H1 (cell line): ENCODE results near the gene DZIP1L. TPM values are rescaled to one million over a fixed set of nuclear protein-coding genes. Genes with fewer than 3 reads are reported as not detected.

Experiments used
- CTCF ChIA-PET: fragments of 300-600 bp; sonication (Branson Sonifier 250); formaldehyde crosslinking; loops from one replicate; lab custom pipeline; 2021; ENCODE audit not compliant: partially characterized antibody; lab: Charles Lee
- POLR2A ChIA-PET: fragments of 300-600 bp; sonication (Branson Sonifier 250); formaldehyde crosslinking; loops from one replicate; lab custom pipeline; 2021; ENCODE audit warnings: inconsistent platforms; ENCODE audit not compliant: partially characterized antibody; lab: Charles Lee
- DNase-seq, 2 experiments: peaks; one replicate each; pipeline versions ENCODE4 v3.0.0 to v3.0.0-alpha.2; 2010 to 2022; ENCODE audit warnings: low spot score in 2 of 2, low read depth in 1 of 2, mixed read lengths in 1 of 2
- FAIRE-seq: peaks from 2 replicates; lab custom pipeline; 2011; peaks lifted over from hg19 to GRCh38; lab: Jason Lieb, UNC
- H2AFZ ChIP-seq: 2 replicates; pipeline ENCODE4 v1.8.1; 2012; ENCODE audit warnings: low read length, inconsistent platforms
- H2AK5ac ChIP-seq: 2 replicates; pipeline ENCODE4 v1.6.1; 2013; ENCODE audit warnings: low read depth, low read length
- H2BK120ac ChIP-seq: replicated peaks from 2 replicates; pipeline ENCODE3; 2013; ENCODE audit warnings: low read depth, low read length, inconsistent platforms
- H2BK12ac ChIP-seq: 2 replicates; pipeline ENCODE4 v1.6.1; 2013; ENCODE audit warnings: low read depth, low read length
- H2BK15ac ChIP-seq: 2 replicates; pipeline ENCODE4 v1.6.1; 2013; ENCODE audit warnings: low read length
- H2BK20ac ChIP-seq: 2 replicates; pipeline ENCODE4 v1.6.1; 2013; ENCODE audit warnings: low read length
- H2BK5ac ChIP-seq: 2 replicates; pipeline ENCODE4 v1.6.1; 2013; ENCODE audit warnings: low read depth, low read length
- H3K14ac ChIP-seq: 2 replicates; pipeline ENCODE4 v1.6.1; 2013; ENCODE audit warnings: inconsistent platforms; ENCODE audit not compliant: insufficient read length
- H3K18ac ChIP-seq: 2 replicates; pipeline ENCODE4 v1.6.1; 2013; ENCODE audit warnings: low read length; ENCODE audit errors: extremely low read depth
- H3K23ac ChIP-seq: 2 replicates; pipeline ENCODE4 v1.6.1; 2013; ENCODE audit warnings: inconsistent platforms; ENCODE audit not compliant: insufficient read length
- H3K23me2 ChIP-seq: 2 replicates; pipeline ENCODE4 v1.6.1; 2013; ENCODE audit warnings: low read depth, low read length
- H3K27ac ChIP-seq: 2 replicates; pipeline ENCODE4 v1.6.1; 2011; ENCODE audit warnings: low read depth, low read length, inconsistent platforms
- H3K27me3 ChIP-seq, 4 experiments: replicated peaks in 1 of 4; 1 replicate in 1 of 4; 2 replicates in 3 of 4; pipeline versions ENCODE4 v1.6.1 to v1.8.1; 2011 to 2013; ENCODE audit warnings: low read length in 3 of 4, mild to moderate bottlenecking in 3 of 4, inconsistent platforms in 2 of 4, mixed read lengths in 2 of 4, moderate library complexity in 1 of 4; ENCODE audit not compliant: control insufficient read depth in 3 of 4, insufficient read depth in 3 of 4; ENCODE audit errors: extremely low read depth in 1 of 4
- H3K36me3 ChIP-seq, 4 experiments: 2 replicates each; pipeline versions ENCODE4 v1.6.1 to v1.8.1; 2011 to 2013; ENCODE audit warnings: mild to moderate bottlenecking in 4 of 4, low read length in 3 of 4, moderate library complexity in 2 of 4, control low read depth in 1 of 4, inconsistent platforms in 1 of 4; ENCODE audit not compliant: insufficient read depth in 4 of 4, control insufficient read depth in 2 of 4
- H3K4ac ChIP-seq: replicated peaks from 2 replicates; pipeline ENCODE3; 2013; ENCODE audit warnings: low read length, low read depth, mixed read lengths, inconsistent platforms; ENCODE audit not compliant: insufficient read length
- H3K4me1 ChIP-seq, 4 experiments: replicated peaks in 1 of 4; 1 replicate in 1 of 4; 2 replicates in 3 of 4; pipeline versions ENCODE4 v1.6.1 to v1.8.1; 2011 to 2013; ENCODE audit warnings: low read length in 3 of 4, inconsistent platforms in 2 of 4, mixed read lengths in 1 of 4; ENCODE audit not compliant: insufficient read depth in 4 of 4, control insufficient read depth in 3 of 4
- H3K4me2 ChIP-seq, 2 experiments: 2 replicates each; pipeline versions ENCODE4 v1.6.1 to v1.8.1; 2011 to 2013; ENCODE audit warnings: low read depth in 2 of 2, low read length in 2 of 2, control low read depth in 1 of 2, inconsistent platforms in 1 of 2, mild to moderate bottlenecking in 1 of 2; ENCODE audit not compliant: insufficient read depth in 1 of 2
- H3K4me3 ChIP-seq, 4 experiments: fragments of 200-600, 300-600 bp in 1 of 4; sonication (generic), shearing (Covaris generic), sonication (Bioruptor Twin) in 1 of 4; 2 replicates each; pipeline versions ENCODE4 v1.5.1 to v1.8.1; 2011 to 2016; ENCODE audit warnings: low read length in 4 of 4, low read depth in 3 of 4, control low read depth in 2 of 4, inconsistent platforms in 2 of 4, mild to moderate bottlenecking in 2 of 4, mixed read lengths in 1 of 4, moderate library complexity in 1 of 4; ENCODE audit not compliant: insufficient read depth in 2 of 4; ENCODE audit errors: extremely low read depth in 1 of 4
- H3K56ac ChIP-seq: replicated peaks from 2 replicates; pipeline ENCODE3; 2013; ENCODE audit warnings: low read depth, mild to moderate bottlenecking, mixed read lengths, low read length, inconsistent platforms; ENCODE audit not compliant: insufficient read length
- H3K79me1 ChIP-seq: 2 replicates; pipeline ENCODE4 v1.6.1; 2013; ENCODE audit warnings: low read depth, low read length, control low read depth
- H3K79me2 ChIP-seq, 2 experiments: 2 replicates each; pipeline versions ENCODE4 v1.6.1 to v1.8.1; 2012 to 2013; ENCODE audit warnings: low read length in 2 of 2, mild to moderate bottlenecking in 2 of 2, inconsistent platforms in 1 of 2; ENCODE audit not compliant: insufficient read depth in 2 of 2, control insufficient read depth in 1 of 2
- H3K9ac ChIP-seq, 4 experiments: replicated peaks in 1 of 4; 1 replicate in 1 of 4; 2 replicates in 3 of 4; pipeline versions ENCODE4 v1.6.1 to v1.8.1; 2011 to 2013; ENCODE audit warnings: low read depth in 3 of 4, low read length in 3 of 4, control low read depth in 2 of 4, mild to moderate bottlenecking in 2 of 4, moderate library complexity in 2 of 4, inconsistent platforms in 1 of 4; ENCODE audit errors: extremely low read depth in 1 of 4
- H3K9me3 ChIP-seq, 2 experiments: 2 replicates each; pipeline versions ENCODE4 v1.6.1 to v1.8.1; 2012 to 2013; ENCODE audit warnings: mild to moderate bottlenecking in 2 of 2, moderate library complexity in 2 of 2, control low read depth in 1 of 2, inconsistent platforms in 1 of 2, low read depth in 1 of 2, low read length in 1 of 2, mixed read lengths in 1 of 2; ENCODE audit not compliant: insufficient read depth in 2 of 2
- H4K20me1 ChIP-seq, 2 experiments: replicated peaks in 1 of 2; 2 replicates each; pipeline versions ENCODE3 to v1.8.1; 2011 to 2013; ENCODE audit warnings: inconsistent platforms in 2 of 2, low read length in 2 of 2, mild to moderate bottlenecking in 1 of 2; ENCODE audit not compliant: insufficient read depth in 2 of 2, control insufficient read depth in 1 of 2
- H4K5ac ChIP-seq: 2 replicates; pipeline ENCODE4 v1.6.1; 2013; ENCODE audit warnings: low read length, low read depth, mixed read lengths, inconsistent platforms; ENCODE audit not compliant: insufficient read length
- H4K8ac ChIP-seq: 2 replicates; pipeline ENCODE4 v1.8.0; 2013; ENCODE audit warnings: mild to moderate bottlenecking, moderate library complexity, low read length, inconsistent platforms; ENCODE audit not compliant: insufficient read depth; ENCODE audit errors: extremely low read depth
- H4K91ac ChIP-seq: replicated peaks from 2 replicates; pipeline ENCODE3; 2013; ENCODE audit warnings: low read length, mixed read lengths, inconsistent platforms; ENCODE audit not compliant: insufficient read length
- BCL11A ChIP-seq, 2 experiments: IDR thresholded peaks; one replicate each; pipeline ENCODE4 v1.6.1; 2011; ENCODE audit warnings: low read depth in 2 of 2, low read length in 2 of 2, mild to moderate bottlenecking in 2 of 2
- CEBPB ChIP-seq: IDR thresholded peaks from 2 replicates; pipeline ENCODE4 v1.6.1; 2012; ENCODE audit warnings: low read depth, low read length
- CHD1 ChIP-seq: IDR thresholded peaks from 2 replicates; pipeline ENCODE4 v1.6.1; 2012; ENCODE audit warnings: low read depth, low read length, improper control_type of control experiment
- CTCF ChIP-seq, 3 experiments: IDR thresholded peaks; 1 replicate in 2 of 3; 2 replicates in 1 of 3; pipeline versions ENCODE4 v1.5.1 to v1.6.1; 2011; ENCODE audit warnings: low read length in 3 of 3, mild to moderate bottlenecking in 3 of 3, inconsistent platforms in 2 of 3, low read depth in 1 of 3, moderate library complexity in 1 of 3; ENCODE audit not compliant: insufficient read depth in 1 of 3; ENCODE audit errors: control extremely low read depth in 1 of 3
- KDM5A ChIP-seq: fragments of 200-600 bp; IDR thresholded peaks from 2 replicates; pipeline ENCODE4 v1.7.1; 2012; ENCODE audit warnings: mild to moderate bottlenecking, low read length, inconsistent platforms, mixed read lengths
- PHF8 ChIP-seq: fragments of 200-600 bp; sonication (generic); conservative IDR thresholded peaks from 2 replicates; pipeline ENCODE4 v1.7.1; 2012; ENCODE audit warnings: low read depth, mild to moderate bottlenecking, inconsistent platforms, low read length, moderate library complexity
- RXRA ChIP-seq: IDR thresholded peaks from 2 replicates; pipeline ENCODE4 v1.6.1; 2011; ENCODE audit warnings: low read depth, mild to moderate bottlenecking, low read length, moderate library complexity; ENCODE audit not compliant: insufficient read depth
- SIX5 ChIP-seq: IDR thresholded peaks from 2 replicates; pipeline ENCODE4 v1.6.1; 2011; ENCODE audit warnings: mild to moderate bottlenecking, low read depth, low read length
- ZNF274 ChIP-seq: IDR thresholded peaks from 2 replicates; pipeline ENCODE4 v1.7.0; 2012; ENCODE audit warnings: low read length, borderline replicate concordance; ENCODE audit errors: extremely low read depth
- WGBS, 2 experiments: shearing (Covaris generic) in 1 of 2; methylation state at CpG; one replicate each; pipeline versions ENCODE4 v1.1.6 to v1.1.7; 2013 to 2015; ENCODE audit warnings: low lambda C conversion rate in 2 of 2, mixed read lengths in 2 of 2, inconsistent platforms in 1 of 2, low coverage in 1 of 2, missing lambda C conversion rate in 1 of 2; ENCODE audit not compliant: insufficient replicate concordance in 2 of 2, insufficient coverage in 1 of 2, insufficient read length in 1 of 2; ENCODE audit errors: extremely low coverage in 1 of 2, missing lambda C conversion rate in 1 of 2; 5-methylcytosine and 5-hydroxymethylcytosine counted together
- polyA plus RNA-seq, 7 experiments: library from polyadenylated mRNA; depleted of rRNA in 3 of 7; stranded (reverse) in 5 of 7; unstranded in 2 of 7; fragments of >200 nt in 5 of 7; fragments of 200-250 nt in 2 of 7; gene quantifications; 1 replicate in 5 of 7; 2 replicates in 1 of 7; 4 replicates in 1 of 7; pipeline versions ENCODE4 v1.2.1 to v1.2.3, GENCODE V29; 2011 to 2013; ENCODE audit warnings: missing spikeins in 2 of 7, mixed read lengths in 2 of 7
- total RNA-seq: library from RNA; stranded (reverse); fragmentation: NEBNext Ultra II Directional; extraction: Animal tissue kit (Norgen Biotek cat#: 25700); gene quantifications from 2 replicates; pipeline ENCODE4 v1.2.1, GENCODE V29; 2021
- TF ChIP-seq, protein P1 (sequence below): IDR thresholded peaks from 2 replicates; pipeline ENCODE4 v1.6.1; 2011; ENCODE audit warnings: low read depth, mild to moderate bottlenecking, low read length; ENCODE audit not compliant: insufficient read depth

DZIP1L gene
- total and polyA plus RNA-seq, 2 of the 8 experiments (the other 6 are each of a cell fraction or from before 2014, with no cell fraction given): 6.5 to 8.3 TPM

DNA sequence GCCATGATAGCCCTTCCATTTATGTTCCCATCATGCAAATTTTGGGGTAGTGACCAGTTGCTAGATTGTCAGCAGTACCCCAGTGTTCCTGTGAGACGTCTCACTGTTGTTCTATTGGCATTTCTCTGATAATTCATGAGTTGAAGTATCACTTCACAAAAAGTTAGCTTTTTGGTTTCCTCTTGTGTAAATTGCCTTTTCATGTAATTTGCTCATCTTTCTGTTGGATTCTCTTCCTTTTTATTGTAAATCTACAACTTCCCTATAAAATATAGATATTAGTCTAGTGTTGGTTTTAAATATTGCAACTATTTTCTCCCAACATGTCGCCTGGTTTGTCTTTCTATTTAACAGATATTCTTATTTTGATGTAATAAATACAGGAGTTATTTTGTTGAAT, 24.3 kb upstream of the DZIP1L start:
- WGBS, 2 experiments: 41% methylated on average over 2 of the region's 2 CpGs; no CpG with 5 or more reads in 1 of the 2 experiments
- Histone ChIP-seq H4K91ac (no peak overlapping the region), H2BK15ac (no peak overlapping the region), H3K18ac (no peak overlapping the region), H3K27ac (no peak overlapping the region), H3K4me1 (no peaks in the 10 kb centered on the region), H3K4me2 (no peak overlapping the region), H3K79me2 (no peaks in the 10 kb centered on the region), H3K4ac (no peak overlapping the region), H4K8ac (no peak overlapping the region), H4K20me1 (no peaks in the 10 kb centered on the region), H3K23me2 (no peaks in the 10 kb centered on the region), H3K4me3 (no peak overlapping the region), H2AK5ac (no peak overlapping the region), H3K14ac (no peak overlapping the region), H3K56ac (no peak overlapping the region), H3K9me3 (no peaks in the 10 kb centered on the region), H2AFZ (no peak overlapping the region), H3K9ac (no peak overlapping the region), H3K23ac (no peak overlapping the region), H2BK12ac (no peak overlapping the region), H2BK20ac (no peak overlapping the region), H3K79me1 (no peaks in the 10 kb centered on the region), H4K5ac (no peak overlapping the region), H2BK120ac (no peak overlapping the region), H3K36me3 (no peaks in the 10 kb centered on the region), H3K27me3 (no peaks in the 10 kb centered on the region), H2BK5ac (no peak overlapping the region)
- FAIRE-seq: no peak
- ChIA-PET CTCF (no interaction called here), POLR2A (interaction anchor here (0.7 kb wide), 1 partner anchor 291 kb away, joined by 3 read pairs; no protein-coding TSS in a partner anchor)
- DNase-seq: no peak
- TF ChIP-seq RXRA (no peak), PHF8 (no peak), CTCF (IDR thresholded peaks at IDR 0.05; ENCODE audit: control extremely low read depth in 1 of 3, insufficient read depth in 1 of 3, low read depth in 1 of 3, low read length in 3 of 3) (no peak), CHD1 (no peak), KDM5A (no peak), ZNF274 (no peak), SIX5 (no peak), BCL11A (IDR thresholded peaks at IDR 0.05; ENCODE audit: low read depth in 2 of 2, low read length in 2 of 2) (no peak), CEBPB (no peak)
- TF ChIP-seq, protein P1, sequence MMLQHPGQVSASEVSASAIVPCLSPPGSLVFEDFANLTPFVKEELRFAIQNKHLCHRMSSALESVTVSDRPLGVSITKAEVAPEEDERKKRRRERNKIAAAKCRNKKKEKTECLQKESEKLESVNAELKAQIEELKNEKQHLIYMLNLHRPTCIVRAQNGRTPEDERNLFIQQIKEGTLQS: no peak
